Fibroblast of villous mesenchyme (primary cell): ENCODE results near the gene AP1M1. TPM values are rescaled to one million over a fixed set of nuclear protein-coding genes. Genes with fewer than 3 reads are reported as not detected.

Source experiments
- DNase-seq: peaks from one replicate; pipeline ENCODE4 v3.0.0-alpha.2; 2010; ENCODE audit warnings: low read depth
- H3K4me3 ChIP-seq: 2 replicates; pipeline ENCODE4 v1.5.1; 2011; ENCODE audit warnings: low read depth, mild to moderate bottlenecking, low read length
- small RNA-seq: library from RNA; depleted of rRNA; stranded (forward); fragments of <200 nt; gene quantifications from one replicate; pipeline ENCODE3, GENCODE V24; 2012
- total RNA-seq: library from RNA; depleted of rRNA; stranded (reverse); fragments of >200 nt; gene quantifications from 2 replicates; pipeline ENCODE4 v1.2.3, GENCODE V29; 2012
- TF ChIP-seq, protein P1 (sequence below): IDR thresholded peaks from 2 replicates; pipeline ENCODE4 v1.5.1; 2012; ENCODE audit warnings: low read depth, mild to moderate bottlenecking, low read length; ENCODE audit not compliant: insufficient read depth

AP1M1 gene
- total RNA-seq, 1 donor: 78.6 TPM

DNA sequence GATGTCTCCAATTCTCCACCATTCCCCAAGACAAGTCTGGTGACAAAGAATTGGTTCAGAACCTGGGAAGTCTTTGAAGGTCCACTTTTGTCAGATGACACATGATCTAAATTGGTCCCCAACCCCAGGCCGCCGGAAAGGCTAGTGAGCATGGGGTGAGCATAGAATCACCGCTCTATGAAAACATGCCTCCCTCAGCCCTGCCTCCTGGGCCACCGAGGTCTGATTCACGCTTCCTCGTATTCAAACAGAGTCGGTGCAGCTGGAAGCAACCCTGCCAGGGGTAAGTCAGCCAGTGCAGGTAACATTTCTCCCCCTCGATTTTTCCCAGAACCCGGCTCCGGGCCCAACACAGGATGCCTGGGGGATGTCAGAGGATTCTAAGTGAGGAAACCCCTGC is 93.0 kb downstream of the AP1M1 start:
- TF ChIP-seq, protein P1, sequence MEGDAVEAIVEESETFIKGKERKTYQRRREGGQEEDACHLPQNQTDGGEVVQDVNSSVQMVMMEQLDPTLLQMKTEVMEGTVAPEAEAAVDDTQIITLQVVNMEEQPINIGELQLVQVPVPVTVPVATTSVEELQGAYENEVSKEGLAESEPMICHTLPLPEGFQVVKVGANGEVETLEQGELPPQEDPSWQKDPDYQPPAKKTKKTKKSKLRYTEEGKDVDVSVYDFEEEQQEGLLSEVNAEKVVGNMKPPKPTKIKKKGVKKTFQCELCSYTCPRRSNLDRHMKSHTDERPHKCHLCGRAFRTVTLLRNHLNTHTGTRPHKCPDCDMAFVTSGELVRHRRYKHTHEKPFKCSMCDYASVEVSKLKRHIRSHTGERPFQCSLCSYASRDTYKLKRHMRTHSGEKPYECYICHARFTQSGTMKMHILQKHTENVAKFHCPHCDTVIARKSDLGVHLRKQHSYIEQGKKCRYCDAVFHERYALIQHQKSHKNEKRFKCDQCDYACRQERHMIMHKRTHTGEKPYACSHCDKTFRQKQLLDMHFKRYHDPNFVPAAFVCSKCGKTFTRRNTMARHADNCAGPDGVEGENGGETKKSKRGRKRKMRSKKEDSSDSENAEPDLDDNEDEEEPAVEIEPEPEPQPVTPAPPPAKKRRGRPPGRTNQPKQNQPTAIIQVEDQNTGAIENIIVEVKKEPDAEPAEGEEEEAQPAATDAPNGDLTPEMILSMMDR: no peak
- H3K4me3 ChIP-seq: no peak overlapping the region
- no peak for DNase-seq

DNA sequence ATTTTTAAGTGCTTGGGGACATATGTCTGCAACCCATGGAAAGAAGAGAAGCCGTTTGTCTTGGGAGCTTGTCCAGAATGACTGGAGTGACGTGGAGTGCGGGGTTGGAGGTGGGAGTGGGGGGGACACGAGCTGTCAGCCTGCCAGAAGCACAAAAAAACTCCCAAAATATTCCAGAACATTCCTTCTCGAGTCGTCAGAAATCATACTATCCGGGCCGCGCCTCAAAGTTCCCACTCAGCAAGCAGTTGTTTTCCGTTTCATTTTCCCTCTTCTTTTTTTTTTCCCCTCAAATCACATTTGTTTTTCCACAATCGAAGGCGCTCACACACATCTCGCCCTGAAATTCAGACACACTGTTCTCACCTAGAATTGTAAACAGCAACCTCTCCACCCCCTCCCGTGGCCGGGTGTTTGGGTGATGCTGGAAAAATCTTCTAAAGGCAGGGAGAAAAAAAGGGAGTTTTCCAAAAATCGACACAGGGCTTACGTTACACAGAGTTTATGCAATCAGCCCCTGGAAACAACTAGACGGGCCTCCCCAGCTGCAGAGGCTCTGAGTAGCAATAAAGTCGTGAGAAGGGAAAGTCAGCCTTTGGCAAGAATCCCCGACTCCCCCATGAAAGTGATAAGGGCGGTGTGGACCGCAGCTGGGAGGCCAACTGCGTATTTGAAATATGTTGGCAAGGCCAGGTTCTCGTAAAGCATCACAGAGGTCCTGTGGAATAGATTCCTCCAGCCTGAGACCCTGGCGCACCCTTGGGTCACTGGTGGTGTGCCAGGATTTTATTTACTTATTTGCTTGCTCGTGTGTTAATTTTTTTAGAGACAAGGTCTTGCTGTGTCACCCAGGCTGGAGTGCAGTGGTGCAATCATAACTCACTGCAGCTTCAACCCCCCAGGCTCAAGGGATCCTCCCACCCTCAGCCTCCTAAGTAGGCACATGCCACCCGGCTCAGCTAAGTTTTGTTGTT is 95.7 kb downstream of the AP1M1 start:
- H3K4me3 ChIP-seq: peak overlapping the region; percentile 54
- DNase-seq: peak; percentile 100
- TF ChIP-seq, protein P1: no peak

DNA sequence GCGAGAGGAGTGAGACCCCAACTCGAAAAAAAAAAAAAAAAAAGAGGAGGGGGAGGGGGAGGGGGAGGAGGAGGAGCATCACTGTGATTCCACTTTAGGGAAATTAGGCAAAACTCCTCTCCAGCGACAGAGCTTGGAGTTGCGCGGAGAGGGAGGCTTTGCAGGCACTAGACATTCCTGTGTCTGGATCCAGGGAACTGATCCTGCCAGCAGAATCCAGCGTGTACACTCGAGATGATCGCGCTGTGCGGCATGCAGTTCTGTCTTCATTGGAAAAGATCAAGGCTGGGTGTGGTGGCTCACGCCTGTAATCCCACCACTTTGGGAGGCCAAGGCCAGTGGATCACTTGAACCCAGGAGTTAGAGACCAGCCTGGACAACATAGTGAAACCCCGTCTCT is 97.3 kb downstream of the AP1M1 start:
- TF ChIP-seq, protein P1: no peak

More for the DNA sequence above, 97.3 kb downstream of the AP1M1 start:
- peak; percentile 41 for DNase-seq
- H3K4me3 ChIP-seq: no peak overlapping the region

Small RNAs within 50 kb of the gene (small RNA-seq; reads per million reads assigned to genes)
- not detected for gene RF00017

Other genes with a start within 250 kb of the AP1M1 start
- gene OR10H4, start 248.9 kb upstream of the AP1M1 start, total RNA-seq: not detected in 2 replicates
- gene TPM4, start 121.4 kb upstream of the AP1M1 start, total RNA-seq: 1,325 and 1,470 TPM in 2 replicates
- gene RAB8A, start 86.0 kb upstream of the AP1M1 start, total RNA-seq: 72.5 and 92.0 TPM in 2 replicates
- gene HSH2D, start 54.2 kb upstream of the AP1M1 start, total RNA-seq: not detected in 2 replicates
- gene CIB3, start 24.4 kb upstream of the AP1M1 start, total RNA-seq: not detected in 2 replicates
- 94.1 TPM in 2 replicates for gene FAM32A, start 12.5 kb upstream of the AP1M1 start, total RNA-seq
- 3.0 and 6.8 TPM in 2 replicates for gene KLF2, start 126.9 kb downstream of the AP1M1 start, total RNA-seq